Measurements from ENCODE around the gene RPL28.
A peak's percentile ranks its signal among the peaks of the same experiment; 100 is the strongest.

RPL28 gene

GRCh38 chr19:55346725-55347441 lies 38.8 kb upstream of the RPL28 start:
- H3K4me3 ChIP-seq (ENCODE audit: low read depth, low read length): no peak overlapping the region
- no peaks in the 10 kb centered on the region for H3K9me3 ChIP-seq (ENCODE audit: severe bottlenecking)
- TF ChIP-seq CTCF (IDR thresholded peaks at IDR 0.05; ENCODE audit: low read depth, low read length): no peak
- no peak for DNase-seq
- no peaks in the 10 kb centered on the region for H3K27me3 ChIP-seq (ENCODE audit: insufficient read depth, low read depth, severe bottlenecking)
- H3K27ac ChIP-seq: no peak overlapping the region
- peaks cover 49% of the 10 kb centered on the region for H3K36me3 ChIP-seq

GRCh38 chr19:55347442-55348009 lies 38.2 kb upstream of the RPL28 start:
- TF ChIP-seq CTCF (IDR thresholded peaks at IDR 0.05; ENCODE audit: low read depth, low read length): no peak
- DNase-seq: no peak
- H3K27ac ChIP-seq: peak overlapping the region; percentile 68
- H3K27me3 ChIP-seq (ENCODE audit: insufficient read depth, low read depth, severe bottlenecking): no peaks in the 10 kb centered on the region
- H3K36me3 ChIP-seq: peaks cover 42% of the 10 kb centered on the region
- no peak overlapping the region for H3K4me3 ChIP-seq (ENCODE audit: low read depth, low read length)
- no peaks in the 10 kb centered on the region for H3K9me3 ChIP-seq (ENCODE audit: severe bottlenecking)

GRCh38 chr19:55348317-55349034 lies 37.3 kb upstream of the RPL28 start:
- H3K4me3 ChIP-seq (ENCODE audit: low read depth, low read length): no peak overlapping the region

GRCh38 chr19:55350620-55351315 lies 35.0 kb upstream of the RPL28 start:
- Histone ChIP-seq H3K4me3 (ENCODE audit: low read depth, low read length) (no peak overlapping the region), H3K36me3 (peaks cover 19% of the 10 kb centered on the region), H3K27ac (no peak overlapping the region), H3K27me3 (ENCODE audit: insufficient read depth, low read depth, severe bottlenecking) (no peaks in the 10 kb centered on the region), H3K9me3 (ENCODE audit: severe bottlenecking) (no peaks in the 10 kb centered on the region)
- no peak for TF ChIP-seq CTCF (IDR thresholded peaks at IDR 0.05; ENCODE audit: low read depth, low read length)
- no peak for DNase-seq

More at GRCh38 chr19:55348317-55349034, 37.3 kb upstream of the RPL28 start:
- peak overlapping the region; percentile 68 for H3K27ac ChIP-seq
- no peak for TF ChIP-seq CTCF (IDR thresholded peaks at IDR 0.05; ENCODE audit: low read depth, low read length)
- no peaks in the 10 kb centered on the region for H3K9me3 ChIP-seq (ENCODE audit: severe bottlenecking)
- no peaks in the 10 kb centered on the region for H3K27me3 ChIP-seq (ENCODE audit: insufficient read depth, low read depth, severe bottlenecking)
- peak; percentile 47 for DNase-seq
- peaks cover 35% of the 10 kb centered on the region for H3K36me3 ChIP-seq

- Histone ChIP-seq H3K9me3 (ENCODE audit: severe bottlenecking) (no peaks in the 10 kb centered on the region), H3K27me3 (ENCODE audit: insufficient read depth, low read depth, severe bottlenecking) (no peaks in the 10 kb centered on the region), H3K27ac (no peak overlapping the region), H3K4me3 (ENCODE audit: low read depth, low read length) (no peak overlapping the region), H3K36me3 (peaks cover 11% of the 10 kb centered on the region)
- TF ChIP-seq CTCF (IDR thresholded peaks at IDR 0.05; ENCODE audit: low read depth, low read length): no peak
- no peak for DNase-seq
Observed at GRCh38 chr19:55352040-55352439, 33.7 kb upstream of the RPL28 start.

All from WERI-Rb-1 (cell line).